GM19397 (cell line): ENCODE measurements around the gene GJA10.

Experiments
- ATAC-seq: cut with Tn5 transposase; IDR thresholded peaks from one replicate; pipeline ENCODE4 v1.9.1; 2021; ENCODE audit warnings: mild to moderate bottlenecking, moderate library complexity; ENCODE audit not compliant: unreplicated experiment

The GJA10 gene

GRCh38 chr6:89942601-89943000 lies 48.3 kb downstream of the GJA10 start:
- ATAC-seq, result no peak

DNA sequence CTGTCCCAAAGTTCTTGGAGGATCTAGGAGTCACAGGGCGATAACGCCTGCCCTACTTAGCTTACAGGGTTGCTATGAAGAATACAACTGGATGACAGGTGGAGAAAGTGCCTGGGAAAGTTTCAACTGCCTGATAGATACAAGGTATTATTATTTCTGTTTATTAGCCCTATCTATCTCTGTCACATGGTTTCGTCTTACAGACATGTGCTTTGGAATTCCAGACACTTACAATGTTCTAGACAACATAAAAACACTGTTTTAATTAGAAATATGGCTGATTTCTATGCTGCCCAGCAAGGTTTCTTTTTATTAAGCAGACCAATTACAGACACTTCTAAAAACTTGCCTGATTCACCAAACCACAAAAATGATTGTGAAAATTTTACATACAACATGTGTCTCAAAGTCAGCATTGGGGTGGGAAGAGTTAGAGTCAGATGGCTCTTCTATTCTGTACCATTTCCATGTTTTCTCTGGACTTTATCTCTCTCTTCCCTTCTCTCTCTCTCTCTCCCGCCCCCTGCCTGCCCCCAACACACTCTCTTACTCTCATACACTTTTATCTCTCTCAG lies 50.0 kb downstream of the GJA10 start:
- no peak for ATAC-seq

GRCh38 chr6:89944826-89945407 lies 50.6 kb downstream of the GJA10 start:
- ATAC-seq, result no peak
